Measurements from ENCODE around the gene OIT3.

- TF ChIP-seq CHD2 (IDR thresholded peaks at IDR 0.05; ENCODE audit: low read length, partially characterized antibody) (no peak), REST (IDR thresholded peaks at IDR 0.05; ENCODE audit: low read depth, low read length) (no peak), FOXJ3 (CRISPR knock-in tag; IDR thresholded peaks at IDR 0.05) (no peak), USF2 (IDR thresholded peaks at IDR 0.05; ENCODE audit: borderline replicate concordance, low read depth, low read length) (no peak), CTCF (IDR thresholded peaks at IDR 0.05) (no peak), MAX (IDR thresholded peaks at IDR 0.05; ENCODE audit: low read depth) (no peak), JUND (IDR thresholded peaks at IDR 0.05) (no peak), GABPA (IDR thresholded peaks at IDR 0.05; ENCODE audit: low read depth) (no peak), ZBTB33 (IDR thresholded peaks at IDR 0.05; ENCODE audit: borderline replicate concordance, low read depth) (no peak), NRF1 (IDR thresholded peaks at IDR 0.05; ENCODE audit: low read depth, low read length) (no peak)
Observed at GRCh38 chr10:72952189-72952588, 58.6 kb downstream of the OIT3 start.
